Skeletal muscle cell (primary cell): ENCODE data around the gene GPC3.

Experiments used
- DNase-seq: peaks from one replicate; pipeline ENCODE4 v3.0.0-alpha.2; 2010; ENCODE audit warnings: low read depth
- H3K4me3 ChIP-seq: 2 replicates; pipeline ENCODE4 v1.5.1; 2011; ENCODE audit warnings: low read depth, mild to moderate bottlenecking, control low read depth, low read length, moderate library complexity

The GPC3 gene

DNA sequence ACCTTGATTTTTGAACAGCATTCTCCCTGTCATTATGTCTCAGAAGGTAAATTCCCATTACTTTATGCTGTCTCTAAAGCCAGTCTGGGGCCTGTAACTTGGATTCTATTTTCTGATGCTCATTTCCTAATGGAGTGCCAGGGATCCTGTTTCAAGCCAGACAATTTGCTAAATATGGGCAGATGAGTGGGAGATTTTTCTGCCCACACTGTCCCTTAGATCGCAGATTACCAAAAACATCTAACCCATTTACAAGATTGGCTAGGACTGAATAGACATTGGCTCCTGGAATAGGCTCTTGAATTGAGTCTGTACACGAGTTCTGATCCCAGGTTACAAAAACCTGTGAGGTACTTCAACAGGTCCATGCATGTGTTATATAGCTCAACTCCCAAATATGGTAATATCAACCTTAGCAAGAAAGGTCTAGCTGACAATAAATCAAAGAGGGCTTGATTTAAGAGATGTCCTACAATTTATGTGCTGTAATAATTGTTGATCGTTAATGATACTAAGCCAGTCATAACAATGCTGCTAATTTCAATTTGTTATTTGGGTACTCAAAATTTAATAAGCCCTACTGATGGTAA is 5.7 kb downstream of the GPC3 start:
- H3K4me3 ChIP-seq = no peak overlapping the region
- DNase-seq = no peak

DNA sequence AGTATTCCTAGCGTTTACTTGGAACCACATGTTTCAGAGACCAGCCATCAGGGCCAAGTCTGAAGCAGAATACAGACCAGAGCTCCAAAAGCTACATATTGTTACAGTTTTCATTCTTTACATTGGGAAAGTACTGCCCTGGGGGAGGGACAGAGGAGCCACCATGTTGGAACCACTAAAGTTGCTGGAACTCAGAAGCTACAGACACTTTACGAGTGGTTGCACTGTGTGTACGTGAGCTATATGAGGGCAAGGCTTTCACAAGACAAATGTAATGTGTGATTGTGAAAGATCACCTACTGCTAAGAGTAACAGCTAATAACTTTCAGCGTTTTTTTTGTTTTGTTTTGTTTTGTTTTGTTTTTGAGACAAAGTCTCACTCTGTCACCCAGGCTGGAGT is 11.7 kb downstream of the GPC3 start:
- no peak overlapping the region for H3K4me3 ChIP-seq
- no peak for DNase-seq

GRCh38 chrX:133972916-133973315 is 12.5 kb downstream of the GPC3 start:
- H3K4me3 ChIP-seq = no peak overlapping the region
- DNase-seq = no peak

DNA sequence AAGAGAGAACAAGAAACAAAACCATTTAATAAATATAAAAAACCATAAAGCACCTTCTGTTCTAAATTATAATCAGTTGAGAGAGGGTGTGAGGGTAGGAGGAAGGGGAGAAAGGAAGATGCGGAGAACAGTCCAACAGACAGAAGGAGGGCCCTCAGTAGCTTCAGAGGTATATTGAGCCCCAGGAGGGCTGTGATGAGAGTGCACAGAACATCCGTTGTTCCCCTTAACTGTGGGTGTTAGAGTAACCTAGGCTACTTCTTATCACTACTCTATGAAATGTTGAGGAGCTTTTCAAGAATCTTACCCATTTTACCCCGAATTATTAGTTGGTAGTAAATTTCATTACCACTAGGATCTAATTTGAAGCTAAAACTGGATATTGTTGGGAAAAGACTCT is 13.8 kb downstream of the GPC3 start:
- no peak for DNase-seq
- no peak overlapping the region for H3K4me3 ChIP-seq

DNA sequence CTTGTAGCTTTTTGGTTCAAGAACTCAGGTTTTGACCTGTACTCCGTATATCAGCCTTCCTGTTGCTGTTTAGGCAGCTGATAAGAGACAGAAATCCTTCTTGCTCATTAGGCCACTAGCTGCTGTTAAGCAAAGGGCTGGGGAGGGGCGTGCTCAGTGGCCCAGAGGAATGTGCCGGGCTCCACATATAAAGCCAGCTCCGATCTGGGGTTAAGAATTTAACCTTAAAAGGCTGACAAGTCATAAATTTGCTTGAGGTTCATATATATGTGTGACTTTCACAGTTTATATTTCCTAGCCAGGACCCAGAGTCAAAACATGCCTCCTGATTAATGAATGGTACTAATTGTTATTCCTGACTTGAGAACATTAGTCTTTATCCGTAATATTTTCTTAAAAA is 15.3 kb downstream of the GPC3 start:
- H3K4me3 ChIP-seq = no peak overlapping the region
- DNase-seq = no peak

DNA sequence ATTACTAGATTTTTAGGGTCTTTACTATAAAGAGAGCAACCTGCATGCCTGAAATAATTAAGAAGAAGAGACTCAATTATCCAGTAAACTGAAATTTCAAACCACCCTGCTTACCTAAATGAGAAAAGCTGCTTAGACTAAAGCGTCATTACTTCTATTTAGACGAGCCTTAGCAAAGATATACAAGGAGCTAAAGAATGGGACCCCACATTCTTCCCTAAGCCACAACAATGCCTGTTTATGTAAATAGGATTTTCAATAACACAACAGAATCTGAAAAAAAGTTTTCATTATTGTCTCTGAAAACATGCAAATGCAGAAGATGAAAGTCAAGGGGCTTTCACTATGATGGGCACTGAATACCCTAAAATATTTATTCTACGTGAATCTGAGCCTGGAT is 16.2 kb downstream of the GPC3 start:
- no peak for DNase-seq
- no peak overlapping the region for H3K4me3 ChIP-seq

DNA sequence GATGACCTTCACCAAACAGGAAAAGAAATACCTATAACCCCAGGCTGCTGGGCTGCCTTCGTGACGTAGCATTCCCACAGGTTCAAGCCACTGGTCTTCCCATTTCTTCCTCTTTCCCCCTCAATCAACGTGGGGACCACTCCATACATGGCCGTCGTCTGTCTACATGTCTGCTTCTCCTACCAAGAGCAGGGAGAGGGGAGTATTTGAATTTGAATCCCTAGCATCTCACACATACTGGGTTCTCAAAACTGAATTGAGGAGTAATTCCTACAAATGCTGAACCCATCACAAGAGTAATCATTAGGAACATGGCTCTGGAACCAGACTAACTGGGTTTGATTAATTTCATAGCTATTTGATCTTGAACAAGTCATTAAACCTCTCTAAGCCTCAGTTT is 17.3 kb downstream of the GPC3 start:
- H3K4me3 ChIP-seq = no peak overlapping the region
- DNase-seq = no peak

- no peak for DNase-seq
- no peak overlapping the region for H3K4me3 ChIP-seq
Observed at GRCh38 chrX:133966199-133966598, 19.2 kb downstream of the GPC3 start.

DNA sequence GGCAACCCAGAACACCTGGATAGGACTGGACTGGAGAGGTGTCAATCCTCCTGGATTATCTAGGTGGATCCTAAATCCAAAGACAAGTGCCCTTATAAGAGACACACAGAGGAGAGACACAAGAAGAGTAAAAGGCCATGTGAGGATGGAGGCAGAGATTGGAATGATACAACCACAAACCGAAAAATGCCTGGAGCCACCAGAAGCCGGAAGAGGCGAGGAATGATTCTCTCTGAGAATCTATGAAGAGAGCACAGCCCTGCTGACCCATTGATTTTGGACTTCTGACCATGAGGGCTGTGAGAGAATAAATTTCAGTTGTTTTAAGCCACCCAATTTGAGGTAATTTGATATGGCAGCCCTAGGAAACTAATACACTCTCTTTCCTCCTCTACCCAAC is 20.1 kb downstream of the GPC3 start:
- no peak overlapping the region for H3K4me3 ChIP-seq

GRCh38 chrX:133961046-133961445 is 24.3 kb downstream of the GPC3 start:
- DNase-seq = no peak
- no peak overlapping the region for H3K4me3 ChIP-seq

More for the DNA sequence above, 20.1 kb downstream of the GPC3 start:
- DNase-seq = no peak

- no peak overlapping the region for H3K4me3 ChIP-seq
Observed at GRCh38 chrX:133959972-133960371, 25.4 kb downstream of the GPC3 start.

GRCh38 chrX:133958997-133959688 is 26.3 kb downstream of the GPC3 start:
- no peak overlapping the region for H3K4me3 ChIP-seq
- no peak for DNase-seq

More at GRCh38 chrX:133959972-133960371, 25.4 kb downstream of the GPC3 start:
- DNase-seq = no peak

DNA sequence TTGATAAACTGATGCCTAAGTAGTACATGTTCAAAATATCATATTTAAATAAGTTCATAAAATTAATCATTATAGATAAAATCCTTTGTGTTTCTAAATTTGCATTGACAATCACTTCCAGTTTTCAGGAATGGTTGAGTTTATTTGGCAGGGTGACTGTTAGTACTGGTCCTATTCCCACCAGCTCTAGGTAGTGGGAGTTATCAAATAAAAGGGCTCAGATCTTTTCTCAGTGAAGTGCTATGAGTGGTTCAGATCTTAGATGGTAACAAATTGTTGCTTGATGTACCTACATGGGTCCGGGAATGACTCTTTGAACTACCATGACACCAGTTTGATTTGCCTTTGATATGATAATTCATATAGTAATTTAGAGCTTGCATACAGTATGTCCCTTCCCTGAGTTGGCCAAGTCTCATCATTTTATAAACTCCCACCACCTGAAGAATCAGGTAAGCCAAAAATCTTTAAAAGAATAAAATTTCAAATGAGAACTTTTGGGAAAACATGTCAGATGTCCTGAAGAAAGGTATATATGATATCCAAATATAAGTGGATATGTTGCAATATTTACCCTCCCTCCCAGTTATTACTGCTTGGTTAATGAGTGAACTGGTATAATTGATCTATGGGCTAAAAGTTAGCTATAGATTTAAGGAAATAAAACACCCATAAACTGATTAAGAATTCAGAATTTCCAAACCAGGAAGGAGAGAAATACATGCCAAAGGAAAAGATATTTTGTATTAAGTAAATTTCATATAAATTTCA is 28.6 kb downstream of the GPC3 start:
- DNase-seq = no peak
- H3K4me3 ChIP-seq = no peak overlapping the region

GRCh38 chrX:133953785-133954355 is 31.5 kb downstream of the GPC3 start:
- DNase-seq = no peak
- H3K4me3 ChIP-seq = no peak overlapping the region

DNA sequence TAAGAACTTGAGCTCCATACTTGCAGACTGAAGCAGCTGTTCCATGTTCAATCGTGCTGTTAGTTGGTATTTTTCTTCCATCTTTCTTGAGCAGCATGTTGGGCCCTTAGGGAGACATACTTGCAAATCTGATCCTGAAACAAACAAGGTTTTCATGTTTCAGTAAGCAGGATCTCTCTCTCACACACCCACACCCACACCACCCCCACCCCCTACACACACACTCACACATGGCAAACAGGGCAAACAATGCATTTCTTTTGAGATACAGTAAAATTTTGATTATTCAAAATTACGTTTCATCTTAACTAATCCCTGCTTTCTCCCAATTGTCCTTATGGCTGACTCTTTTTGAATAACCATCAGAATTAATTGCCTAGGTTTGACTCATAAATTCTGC is 32.3 kb downstream of the GPC3 start:
- no peak for DNase-seq
- H3K4me3 ChIP-seq = no peak overlapping the region

DNA sequence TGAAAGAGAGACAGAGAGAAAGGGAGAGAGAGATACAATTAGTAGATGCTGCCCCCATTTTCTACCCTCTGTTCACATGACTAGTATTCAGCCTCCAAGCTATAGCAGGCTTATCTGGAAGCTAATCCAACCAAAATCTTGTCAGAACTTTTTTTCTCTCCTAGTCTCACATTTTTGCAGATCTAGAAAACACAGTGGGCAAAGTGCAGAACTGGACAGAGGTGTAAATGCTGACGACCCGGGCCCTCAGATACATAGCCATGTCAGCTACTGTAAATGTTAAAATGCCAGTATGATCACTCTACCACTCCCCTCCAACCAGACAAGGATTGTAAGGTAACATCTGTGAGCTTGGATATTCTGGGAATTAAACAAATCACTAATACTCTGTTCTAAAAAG is 34.3 kb downstream of the GPC3 start:
- no peak overlapping the region for H3K4me3 ChIP-seq
- DNase-seq = no peak

GRCh38 chrX:133950214-133950613 is 35.2 kb downstream of the GPC3 start:
- no peak for DNase-seq
- H3K4me3 ChIP-seq = no peak overlapping the region

DNA sequence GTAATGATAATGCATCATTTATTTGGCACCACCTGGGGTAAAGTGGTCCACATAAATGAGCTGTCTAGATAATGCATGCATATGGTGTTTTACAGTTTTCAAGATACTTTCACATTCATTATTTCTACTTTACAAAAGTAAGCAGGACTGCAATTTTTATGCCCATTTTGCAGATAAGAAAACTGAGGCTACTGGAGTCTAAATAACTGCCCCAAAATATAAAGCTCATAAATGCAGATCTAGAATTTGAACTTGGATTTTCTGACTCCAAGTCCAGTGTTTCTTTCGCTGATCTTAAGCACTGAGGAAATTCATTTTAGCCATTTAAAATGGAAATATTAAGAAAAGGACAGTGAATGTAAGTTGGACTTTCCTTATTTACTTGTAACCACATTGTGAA is 36.5 kb downstream of the GPC3 start:
- H3K4me3 ChIP-seq = no peak overlapping the region
- no peak for DNase-seq

DNA sequence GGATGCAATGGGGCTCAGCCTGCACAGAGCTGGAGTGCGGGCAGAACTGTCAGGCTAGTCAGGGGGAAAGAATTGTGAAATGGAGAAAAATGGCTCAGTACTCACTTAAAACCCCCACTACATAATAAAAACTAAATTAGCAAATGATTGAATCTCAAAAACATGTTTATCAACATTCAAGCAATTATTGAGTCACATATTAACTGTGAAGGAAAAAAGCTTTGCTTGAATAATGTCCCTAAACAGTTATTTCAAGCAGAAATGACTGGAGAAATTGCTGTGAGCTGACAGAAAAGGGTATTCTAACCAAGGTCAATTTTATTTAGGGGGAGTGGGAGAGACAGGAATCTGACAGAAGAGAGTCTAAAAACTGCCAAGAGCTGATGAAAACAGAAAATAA is 37.4 kb downstream of the GPC3 start:
- H3K4me3 ChIP-seq = no peak overlapping the region
- no peak for DNase-seq

DNA sequence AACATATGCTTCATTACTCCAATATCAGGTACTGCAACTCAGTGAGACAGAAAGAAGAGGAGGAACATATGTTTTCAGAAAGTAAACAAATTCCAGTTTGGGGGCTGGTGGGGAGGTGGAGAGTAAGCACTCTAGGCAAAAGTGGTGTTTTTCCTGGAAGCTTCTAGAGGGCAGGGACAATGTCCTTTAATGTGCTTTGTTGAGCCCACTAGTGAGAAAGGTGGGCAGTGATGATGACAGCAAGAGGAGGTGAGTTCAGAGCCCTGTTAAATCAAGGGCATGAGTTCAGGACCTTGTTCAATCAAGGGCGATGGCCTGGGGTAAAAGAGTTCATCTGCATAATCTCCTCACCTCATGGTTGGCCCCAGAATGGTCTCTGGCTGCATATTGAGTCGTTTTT is 38.4 kb downstream of the GPC3 start:
- no peak for DNase-seq
- no peak overlapping the region for H3K4me3 ChIP-seq
